Neural cell (in vitro differentiated cells): ENCODE data around the gene SPTSSA. TPM values are rescaled to one million over a fixed set of nuclear protein-coding genes. Genes with fewer than 3 reads are reported as not detected.

Experiments used
- H2AFZ ChIP-seq: fragments of 200-600, 300-800 bp; sonication (generic), shearing (Covaris generic); 2 replicates; pipeline ENCODE4 v1.6.0; 2014; ENCODE audit warnings: low read depth, mild to moderate bottlenecking, antibody characterized with exemption, low read length, moderate library complexity
- H3F3A ChIP-seq: fragments of 200-600 bp; shearing (Covaris generic); 2 replicates; pipeline ENCODE4 v1.6.1; 2016; ENCODE audit warnings: mild to moderate bottlenecking, moderate library complexity, mixed read lengths, antibody characterized with exemption, low read length; ENCODE audit not compliant: insufficient read depth, poor library complexity, severe bottlenecking
- H3K27ac ChIP-seq: fragments of 200-600, 300-800 bp; sonication (generic), shearing (Covaris generic); 2 replicates; pipeline ENCODE4 v1.5.1; 2014; ENCODE audit warnings: mild to moderate bottlenecking, low read length, moderate library complexity
- H3K27me3 ChIP-seq: fragments of 300-800, 200-600 bp; sonication (generic), shearing (Covaris generic); 2 replicates; pipeline ENCODE4 v1.6.0; 2014; ENCODE audit warnings: mild to moderate bottlenecking, low read depth, low read length, moderate library complexity; ENCODE audit not compliant: insufficient read depth
- H3K36me3 ChIP-seq: fragments of 300-800, 200-600 bp; sonication (generic), shearing (Covaris generic); 2 replicates; pipeline ENCODE4 v1.5.1; 2014; ENCODE audit warnings: mild to moderate bottlenecking, antibody characterized with exemption, low read length, moderate library complexity; ENCODE audit not compliant: insufficient read depth
- H3K4me2 ChIP-seq: fragments of 300-800, 200-600 bp; sonication (generic), shearing (Covaris generic); 2 replicates; pipeline ENCODE4 v1.6.0; 2014; ENCODE audit warnings: mild to moderate bottlenecking, low read length
- H3K4me3 ChIP-seq: fragments of 300-800, 200-600 bp; sonication (generic), shearing (Covaris generic); 2 replicates; pipeline ENCODE4 v1.5.1; 2014; ENCODE audit warnings: mild to moderate bottlenecking, low read length, moderate library complexity
- H3K79me2 ChIP-seq: fragments of 200-600 bp; shearing (Covaris generic); replicated peaks from 2 replicates; pipeline ENCODE4 v1.6.0; 2014; ENCODE audit warnings: mild to moderate bottlenecking, low read length, moderate library complexity; ENCODE audit not compliant: insufficient read depth
- H3K9ac ChIP-seq: fragments of 300-800, 200-600 bp; sonication (generic), shearing (Covaris generic); 2 replicates; pipeline ENCODE4 v1.6.1; 2016; ENCODE audit warnings: mild to moderate bottlenecking, low read length, mixed read lengths
- H3K9me2 ChIP-seq: fragments of 200-600 bp; shearing (Covaris generic); 2 replicates; pipeline ENCODE4 v1.6.1; 2016; ENCODE audit warnings: mild to moderate bottlenecking, low read length, mixed read lengths; ENCODE audit not compliant: insufficient read depth
- H3K9me3 ChIP-seq: fragments of 200-600, 300-800 bp; sonication (generic), shearing (Covaris generic); 2 replicates; pipeline ENCODE4 v1.6.1; 2016; ENCODE audit warnings: mild to moderate bottlenecking, mixed run types, low read length, moderate library complexity, mixed read lengths
- H4K20me1 ChIP-seq: fragments of 200-600 bp; shearing (Covaris generic); 2 replicates; pipeline ENCODE4 v1.6.1; 2016; ENCODE audit warnings: mild to moderate bottlenecking, mixed run types; ENCODE audit not compliant: insufficient read depth
- CTCF ChIP-seq: fragments of 450-650 bp; IDR thresholded peaks from 2 replicates; pipeline ENCODE4 v1.5.1; 2014; ENCODE audit warnings: antibody characterized with exemption, mild to moderate bottlenecking, moderate library complexity; ENCODE audit not compliant: poor library complexity, severe bottlenecking
- EP300 ChIP-seq: fragments of 450-650 bp; conservative IDR thresholded peaks from 2 replicates; pipeline ENCODE4 v1.6.1; 2014; ENCODE audit warnings: antibody characterized with exemption, mild to moderate bottlenecking, moderate library complexity; ENCODE audit not compliant: poor library complexity, severe bottlenecking
- EZH2 ChIP-seq: fragments of 200-600, 300-800 bp; shearing (Covaris generic), sonication (generic); IDR thresholded peaks from 2 replicates; pipeline ENCODE4 v1.6.1; 2014; ENCODE audit warnings: antibody characterized with exemption, low read length, borderline replicate concordance, mild to moderate bottlenecking; ENCODE audit not compliant: insufficient read depth, poor library complexity, severe bottlenecking
- MXI1 ChIP-seq: fragments of 450-650 bp; conservative IDR thresholded peaks from 2 replicates; pipeline ENCODE4 v1.6.1; 2014; ENCODE audit warnings: antibody characterized with exemption, mild to moderate bottlenecking; ENCODE audit not compliant: poor library complexity, severe bottlenecking
- POLR2AphosphoS5 ChIP-seq: IDR thresholded peaks from 2 replicates; pipeline ENCODE4 v1.6.1; 2012
- RAD21 ChIP-seq: fragments of 450-650 bp; conservative IDR thresholded peaks from 2 replicates; pipeline ENCODE4 v1.6.1; 2014; ENCODE audit warnings: antibody characterized with exemption, mild to moderate bottlenecking, moderate library complexity
- SMC3 ChIP-seq: fragments of 450-650 bp; conservative IDR thresholded peaks from 2 replicates; pipeline ENCODE4 v1.6.1; 2014; ENCODE audit warnings: antibody characterized with exemption, mild to moderate bottlenecking, moderate library complexity; ENCODE audit not compliant: poor library complexity
- TAF1 ChIP-seq: IDR thresholded peaks from 2 replicates; pipeline ENCODE4 v1.6.1; 2012; ENCODE audit warnings: low read depth
- polyA plus RNA-seq: library from polyadenylated mRNA; depleted of rRNA; stranded (reverse); fragments of >200 nt; gene quantifications from 2 replicates; pipeline ENCODE4 v1.2.3, GENCODE V29; 2014
- TF ChIP-seq, protein P1 (sequence below): IDR thresholded peaks from 2 replicates; pipeline ENCODE4 v1.6.1; 2012; ENCODE audit warnings: borderline replicate concordance

The SPTSSA gene
- polyA plus RNA-seq, 1 donor from 2014 or later, result 16.0 TPM

GRCh38 chr14:34472706-34473279 is 10.8 kb upstream of the SPTSSA start:
- H4K20me1 ChIP-seq, result no peaks in the 10 kb centered on the region
- no peaks in the 10 kb centered on the region for H3K27me3 ChIP-seq
- H3K4me3 ChIP-seq, result no peak overlapping the region
- H2AFZ ChIP-seq, result no peak overlapping the region
- no peaks in the 10 kb centered on the region for H3F3A ChIP-seq
- no peak overlapping the region for H3K4me2 ChIP-seq
- no peaks in the 10 kb centered on the region for H3K9me3 ChIP-seq
- H3K79me2 ChIP-seq, result no peaks in the 10 kb centered on the region
- TF ChIP-seq RAD21 (no peak), EZH2 (no peak), TAF1 (no peak), CTCF (no peak), SMC3 (no peak), POLR2AphosphoS5 (no peak), EP300 (no peak), MXI1 (no peak)
- TF ChIP-seq, protein P1, sequence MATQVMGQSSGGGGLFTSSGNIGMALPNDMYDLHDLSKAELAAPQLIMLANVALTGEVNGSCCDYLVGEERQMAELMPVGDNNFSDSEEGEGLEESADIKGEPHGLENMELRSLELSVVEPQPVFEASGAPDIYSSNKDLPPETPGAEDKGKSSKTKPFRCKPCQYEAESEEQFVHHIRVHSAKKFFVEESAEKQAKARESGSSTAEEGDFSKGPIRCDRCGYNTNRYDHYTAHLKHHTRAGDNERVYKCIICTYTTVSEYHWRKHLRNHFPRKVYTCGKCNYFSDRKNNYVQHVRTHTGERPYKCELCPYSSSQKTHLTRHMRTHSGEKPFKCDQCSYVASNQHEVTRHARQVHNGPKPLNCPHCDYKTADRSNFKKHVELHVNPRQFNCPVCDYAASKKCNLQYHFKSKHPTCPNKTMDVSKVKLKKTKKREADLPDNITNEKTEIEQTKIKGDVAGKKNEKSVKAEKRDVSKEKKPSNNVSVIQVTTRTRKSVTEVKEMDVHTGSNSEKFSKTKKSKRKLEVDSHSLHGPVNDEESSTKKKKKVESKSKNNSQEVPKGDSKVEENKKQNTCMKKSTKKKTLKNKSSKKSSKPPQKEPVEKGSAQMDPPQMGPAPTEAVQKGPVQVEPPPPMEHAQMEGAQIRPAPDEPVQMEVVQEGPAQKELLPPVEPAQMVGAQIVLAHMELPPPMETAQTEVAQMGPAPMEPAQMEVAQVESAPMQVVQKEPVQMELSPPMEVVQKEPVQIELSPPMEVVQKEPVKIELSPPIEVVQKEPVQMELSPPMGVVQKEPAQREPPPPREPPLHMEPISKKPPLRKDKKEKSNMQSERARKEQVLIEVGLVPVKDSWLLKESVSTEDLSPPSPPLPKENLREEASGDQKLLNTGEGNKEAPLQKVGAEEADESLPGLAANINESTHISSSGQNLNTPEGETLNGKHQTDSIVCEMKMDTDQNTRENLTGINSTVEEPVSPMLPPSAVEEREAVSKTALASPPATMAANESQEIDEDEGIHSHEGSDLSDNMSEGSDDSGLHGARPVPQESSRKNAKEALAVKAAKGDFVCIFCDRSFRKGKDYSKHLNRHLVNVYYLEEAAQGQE, result no peak
- no peak overlapping the region for H3K27ac ChIP-seq
- H3K36me3 ChIP-seq, result no peaks in the 10 kb centered on the region
- H3K9ac ChIP-seq, result no peak overlapping the region
- no peaks in the 10 kb centered on the region for H3K9me2 ChIP-seq

- H3K4me3 ChIP-seq, result no peak overlapping the region
- no peaks in the 10 kb centered on the region for H3F3A ChIP-seq
- H3K27me3 ChIP-seq, result no peaks in the 10 kb centered on the region
- no peaks in the 10 kb centered on the region for H4K20me1 ChIP-seq
- no peak overlapping the region for H3K4me2 ChIP-seq
- no peaks in the 10 kb centered on the region for H3K9me2 ChIP-seq
- H3K27ac ChIP-seq, result no peak overlapping the region
- H3K79me2 ChIP-seq, result no peaks in the 10 kb centered on the region
- H3K36me3 ChIP-seq, result no peaks in the 10 kb centered on the region
- H2AFZ ChIP-seq, result no peak overlapping the region
- no peak overlapping the region for H3K9ac ChIP-seq
- TF ChIP-seq EZH2 (no peak), POLR2AphosphoS5 (no peak), TAF1 (no peak), RAD21 (no peak)
- TF ChIP-seq, protein P1, result no peak
- no peaks in the 10 kb centered on the region for H3K9me3 ChIP-seq
Measured at GRCh38 chr14:34470319-34470718, 8.3 kb upstream of the SPTSSA start.
